Stimulated activated CD8-positive, alpha-beta memory T cell treated with anti-CD3 and anti-CD28 coated beads, Interleukin-4, amount 100 ng/mL, for 24 hours (primary cell): ENCODE results near the gene ANKRD42.
"Not testable (repeated sequence)": the region's sequence is repeated elsewhere in the genome, so short reads cannot be mapped to it uniquely, and the experiment has no call there.

Source experiments
- DNase-seq: peaks from one replicate; pipeline ENCODE4 v3.0.0-alpha.2; 2020; ENCODE audit warnings: low read depth

Gene ANKRD42

GRCh38 chr11:83174008-83174407, 19.5 kb upstream of the ANKRD42 start:
- DNase-seq: no peak

- DNase-seq: no peak
Measured at GRCh38 chr11:83175815-83176214, 17.7 kb upstream of the ANKRD42 start.

- no peak for DNase-seq
Measured at GRCh38 chr11:83181815-83182214, 11.7 kb upstream of the ANKRD42 start.

- DNase-seq: no peak
Measured at GRCh38 chr11:83185767-83186166, 7.7 kb upstream of the ANKRD42 start.

- no peak for DNase-seq
Measured at GRCh38 chr11:83187465-83187864, 6.0 kb upstream of the ANKRD42 start.

GRCh38 chr11:83191491-83191890, 2.0 kb upstream of the ANKRD42 start:
- no peak for DNase-seq

GRCh38 chr11:83191986-83192385, 1.5 kb upstream of the ANKRD42 start:
- no peak for DNase-seq

- DNase-seq: no peak
Measured at GRCh38 chr11:83192606-83193245, 786 bp upstream of the ANKRD42 start.

- DNase-seq: peak; percentile 37
Measured at GRCh38 chr11:83194281-83195142, 1.0 kb downstream of the ANKRD42 start.

- DNase-seq: no peak
Measured at GRCh38 chr11:83195143-83195466, 1.6 kb downstream of the ANKRD42 start.

- no peak for DNase-seq
Measured at GRCh38 chr11:83195649-83196048, 2.1 kb downstream of the ANKRD42 start.

- no peak for DNase-seq
Measured at GRCh38 chr11:83200035-83200434, 6.5 kb downstream of the ANKRD42 start.

- DNase-seq: no peak
Measured at GRCh38 chr11:83205608-83206185, 12.2 kb downstream of the ANKRD42 start.

- DNase-seq: no peak
Measured at GRCh38 chr11:83206221-83206620, 12.7 kb downstream of the ANKRD42 start.

GRCh38 chr11:83206771-83207382, 13.4 kb downstream of the ANKRD42 start:
- not testable (repeated sequence) for DNase-seq

GRCh38 chr11:83219095-83219494, 25.6 kb downstream of the ANKRD42 start:
- no peak for DNase-seq

- DNase-seq: no peak
Measured at GRCh38 chr11:83220260-83220659, 26.7 kb downstream of the ANKRD42 start.

- no peak for DNase-seq
Measured at GRCh38 chr11:83221694-83222093, 28.2 kb downstream of the ANKRD42 start.

GRCh38 chr11:83222499-83222898, 29.0 kb downstream of the ANKRD42 start:
- DNase-seq: no peak

- no peak for DNase-seq
Measured at GRCh38 chr11:83223457-83223856, 29.9 kb downstream of the ANKRD42 start.

- no peak for DNase-seq
Measured at GRCh38 chr11:83235825-83236224, 42.3 kb downstream of the ANKRD42 start.

- DNase-seq: no peak
Measured at GRCh38 chr11:83238111-83238510, 44.6 kb downstream of the ANKRD42 start.
